Loucy (cell line): ENCODE results near the gene ATN1.

Source experiments
- H2AFZ ChIP-seq: fragments of 200-600 bp; sonication (generic); 2 replicates; pipeline ENCODE4 v1.6.0; 2016; ENCODE audit warnings: antibody characterized with exemption, mild to moderate bottlenecking, low read length, moderate library complexity
- H3F3A ChIP-seq: fragments of 200-600 bp; 2 replicates; pipeline ENCODE4 v1.6.0; 2016; ENCODE audit warnings: antibody characterized with exemption, low read depth, mild to moderate bottlenecking
- H3K27me3 ChIP-seq: fragments of 200-600 bp; sonication (generic); 2 replicates; pipeline ENCODE4 v1.6.1; 2014; ENCODE audit warnings: low read length, mild to moderate bottlenecking; ENCODE audit not compliant: insufficient read depth, poor library complexity, severe bottlenecking
- H3K36me3 ChIP-seq: fragments of 200-600 bp; sonication (generic); 2 replicates; pipeline ENCODE4 v1.6.1; 2016; ENCODE audit warnings: low read length; ENCODE audit not compliant: insufficient read depth
- H3K4me1 ChIP-seq: fragments of 200-600 bp; sonication (generic); 2 replicates; pipeline ENCODE4 v1.5.1; 2014; ENCODE audit warnings: low read length, mild to moderate bottlenecking; ENCODE audit not compliant: insufficient read depth, poor library complexity, severe bottlenecking
- H3K4me2 ChIP-seq: fragments of 200-600 bp; sonication (generic); 2 replicates; pipeline ENCODE4 v1.6.0; 2014; ENCODE audit warnings: antibody characterized with exemption, low read length, low read depth, mild to moderate bottlenecking; ENCODE audit not compliant: poor library complexity, severe bottlenecking
- H3K4me3 ChIP-seq: fragments of 200-600 bp; sonication (generic); 2 replicates; pipeline ENCODE4 v1.5.1; 2014; ENCODE audit warnings: low read length, mild to moderate bottlenecking, mixed read lengths; ENCODE audit not compliant: poor library complexity, severe bottlenecking
- H3K79me2 ChIP-seq: fragments of 200-600 bp; sonication (generic); 2 replicates; pipeline ENCODE4 v1.6.1; 2014; ENCODE audit warnings: low read length; ENCODE audit not compliant: insufficient read depth
- H3K9ac ChIP-seq: fragments of 200-600 bp; sonication (generic); 2 replicates; pipeline ENCODE4 v1.6.0; 2014; ENCODE audit warnings: mild to moderate bottlenecking, low read depth, low read length, moderate library complexity; ENCODE audit not compliant: poor library complexity, severe bottlenecking
- H3K9me2 ChIP-seq: fragments of 200-600 bp; sonication (generic); replicated peaks from 2 replicates; pipeline ENCODE4 v1.6.1; 2016; ENCODE audit warnings: low read depth, low read length, mixed read lengths
- H3K9me3 ChIP-seq: fragments of 200-600 bp; sonication (generic); 2 replicates; pipeline ENCODE4 v1.6.1; 2014; ENCODE audit warnings: mild to moderate bottlenecking, antibody characterized with exemption, low read length, low read depth; ENCODE audit not compliant: insufficient read depth
- H4K20me1 ChIP-seq: fragments of 200-600 bp; sonication (generic); 2 replicates; pipeline ENCODE4 v1.6.0; 2014; ENCODE audit warnings: antibody characterized with exemption, low read length, mild to moderate bottlenecking; ENCODE audit not compliant: insufficient read depth, poor library complexity, severe bottlenecking
- EZH2phosphoT487 ChIP-seq: fragments of 200-600 bp; IDR thresholded peaks from 2 replicates; pipeline ENCODE4 v1.6.1; 2018; ENCODE audit warnings: antibody characterized with exemption, mild to moderate bottlenecking, moderate library complexity, borderline replicate concordance
- TF ChIP-seq, protein P1 (sequence below): fragments of 200-600 bp; sonication (generic); conservative IDR thresholded peaks from 2 replicates; pipeline ENCODE4 v1.5.1; 2014; ENCODE audit warnings: mild to moderate bottlenecking, antibody characterized with exemption, low read length

Gene ATN1

GRCh38 chr12:6981152-6982052 lies 53.6 kb downstream of the ATN1 start:
- no peaks in the 10 kb centered on the region for H3K27me3 ChIP-seq
- no peak for TF ChIP-seq EZH2phosphoT487
- TF ChIP-seq, protein P1, sequence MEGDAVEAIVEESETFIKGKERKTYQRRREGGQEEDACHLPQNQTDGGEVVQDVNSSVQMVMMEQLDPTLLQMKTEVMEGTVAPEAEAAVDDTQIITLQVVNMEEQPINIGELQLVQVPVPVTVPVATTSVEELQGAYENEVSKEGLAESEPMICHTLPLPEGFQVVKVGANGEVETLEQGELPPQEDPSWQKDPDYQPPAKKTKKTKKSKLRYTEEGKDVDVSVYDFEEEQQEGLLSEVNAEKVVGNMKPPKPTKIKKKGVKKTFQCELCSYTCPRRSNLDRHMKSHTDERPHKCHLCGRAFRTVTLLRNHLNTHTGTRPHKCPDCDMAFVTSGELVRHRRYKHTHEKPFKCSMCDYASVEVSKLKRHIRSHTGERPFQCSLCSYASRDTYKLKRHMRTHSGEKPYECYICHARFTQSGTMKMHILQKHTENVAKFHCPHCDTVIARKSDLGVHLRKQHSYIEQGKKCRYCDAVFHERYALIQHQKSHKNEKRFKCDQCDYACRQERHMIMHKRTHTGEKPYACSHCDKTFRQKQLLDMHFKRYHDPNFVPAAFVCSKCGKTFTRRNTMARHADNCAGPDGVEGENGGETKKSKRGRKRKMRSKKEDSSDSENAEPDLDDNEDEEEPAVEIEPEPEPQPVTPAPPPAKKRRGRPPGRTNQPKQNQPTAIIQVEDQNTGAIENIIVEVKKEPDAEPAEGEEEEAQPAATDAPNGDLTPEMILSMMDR: no peak
- no peaks in the 10 kb centered on the region for H3K79me2 ChIP-seq
- no peaks in the 10 kb centered on the region for H3K4me1 ChIP-seq
- no peak overlapping the region for H3K4me2 ChIP-seq
- no peaks in the 10 kb centered on the region for H3K9me2 ChIP-seq
- no peak overlapping the region for H2AFZ ChIP-seq
- H3K4me3 ChIP-seq: no peak overlapping the region
- H3K36me3 ChIP-seq: peaks cover 51% of the 10 kb centered on the region; the same call in 1 of the 2 replicates
- H4K20me1 ChIP-seq: no peaks in the 10 kb centered on the region
- H3K9me3 ChIP-seq: no peaks in the 10 kb centered on the region
- H3F3A ChIP-seq: no peaks in the 10 kb centered on the region
- H3K9ac ChIP-seq: no peak overlapping the region

- no peaks in the 10 kb centered on the region for H3K27me3 ChIP-seq
- H3K36me3 ChIP-seq: peaks cover 40% of the 10 kb centered on the region; the same call in 1 of the 2 replicates
- H3K4me2 ChIP-seq: no peak overlapping the region
- no peak overlapping the region for H3K4me3 ChIP-seq
- no peaks in the 10 kb centered on the region for H3K9me2 ChIP-seq
- H3K4me1 ChIP-seq: no peaks in the 10 kb centered on the region
- TF ChIP-seq EZH2phosphoT487: no peak
- TF ChIP-seq, protein P1: no peak
- no peaks in the 10 kb centered on the region for H3K9me3 ChIP-seq
- no peak overlapping the region for H3K9ac ChIP-seq
- H3K79me2 ChIP-seq: no peaks in the 10 kb centered on the region
- H3F3A ChIP-seq: no peaks in the 10 kb centered on the region
- no peak overlapping the region for H2AFZ ChIP-seq
- H4K20me1 ChIP-seq: no peaks in the 10 kb centered on the region
Observed at GRCh38 chr12:6982532-6982931, 54.8 kb downstream of the ATN1 start.

DNA sequence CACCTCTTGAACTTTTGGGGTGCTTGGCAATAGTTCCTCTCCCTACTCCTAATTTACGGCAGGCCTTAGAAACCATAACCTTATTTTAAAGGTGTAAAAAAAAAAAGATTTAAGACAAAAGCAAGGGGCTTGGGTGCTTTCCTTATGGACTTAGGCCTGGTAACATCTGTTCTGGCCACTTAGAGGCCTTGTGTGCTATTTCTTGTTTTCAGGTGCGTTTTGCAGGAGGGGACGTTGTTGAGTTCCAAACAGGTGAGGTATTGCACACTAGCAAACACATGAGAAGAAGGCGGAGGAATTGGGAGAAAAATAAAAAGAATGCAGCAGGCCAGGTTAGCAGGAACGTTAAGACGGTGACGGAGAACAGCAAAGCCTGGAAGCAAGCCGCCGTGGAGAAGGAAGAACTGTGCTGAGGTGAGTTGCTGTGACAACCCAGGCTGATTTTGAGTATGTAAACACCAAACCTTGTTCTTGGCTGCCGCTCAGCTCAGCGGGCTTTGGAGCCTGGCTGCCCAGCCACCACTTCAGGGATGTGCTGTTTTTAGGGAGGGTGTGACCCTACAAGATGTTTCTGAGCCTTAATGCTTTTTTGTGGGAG lies 60.3 kb downstream of the ATN1 start:
- H3K36me3 ChIP-seq: peaks cover 11% of the 10 kb centered on the region; the same call in 1 of the 2 replicates
- no peaks in the 10 kb centered on the region for H3K79me2 ChIP-seq

More for the DNA sequence above, 60.3 kb downstream of the ATN1 start:
- H3K9me2 ChIP-seq: no peaks in the 10 kb centered on the region
- H4K20me1 ChIP-seq: no peaks in the 10 kb centered on the region
- H3K4me2 ChIP-seq: no peak overlapping the region
- H3K9me3 ChIP-seq: no peaks in the 10 kb centered on the region
- H3K4me3 ChIP-seq: no peak overlapping the region
- H3K4me1 ChIP-seq: no peaks in the 10 kb centered on the region
- TF ChIP-seq EZH2phosphoT487: no peak
- TF ChIP-seq, protein P1: no peak
- H3K9ac ChIP-seq: no peak overlapping the region
- no peaks in the 10 kb centered on the region for H3F3A ChIP-seq
- no peak overlapping the region for H2AFZ ChIP-seq
- no peaks in the 10 kb centered on the region for H3K27me3 ChIP-seq
